ENCODE data around the gene KCNJ12. TPM values are rescaled to one million over a fixed set of nuclear protein-coding genes. Genes with fewer than 3 reads are reported as not detected.

Gene KCNJ12
- total RNA-seq, 1 experiment from 2014 or later = 2.3 TPM

- no peak for TF ChIP-seq ARID4B (CRISPR knock-in tag; IDR thresholded peaks at IDR 0.05; ENCODE audit: borderline replicate concordance)
- TF ChIP-seq USF1 (CRISPR knock-in tag; IDR thresholded peaks at IDR 0.05) = no peak
Observed at GRCh38 chr17:21351366-21352065, 24.6 kb upstream of the KCNJ12 start (continued).

- Mint-ChIP-seq H3K9me3 (peaks cover 5% of the 10 kb centered on the region), H3K4me1 (no peaks in the 10 kb centered on the region), H3K27me3 (ENCODE audit: low read depth) (no peaks in the 10 kb centered on the region; the same call in 1 of the 2 replicates), H3K4me3 (no peak overlapping the region), H3K27ac (no peak overlapping the region), H3K36me3 (no peaks in the 10 kb centered on the region)
- ChIA-PET CTCF (no interaction called here), POLR2A (no interaction called here)
- DNase-seq (ENCODE audit: low spot score) (no peak), ATAC-seq (no peak)
- no peak for TF ChIP-seq NR1H2 (CRISPR knock-in tag; IDR thresholded peaks at IDR 0.05)
- TF ChIP-seq PREB (CRISPR knock-in tag; IDR thresholded peaks at IDR 0.05; ENCODE audit: borderline replicate concordance) = no peak
- no peak for TF ChIP-seq ZNF232 (CRISPR knock-in tag; IDR thresholded peaks at IDR 0.05)
- TF ChIP-seq ATF3 (CRISPR knock-in tag; conservative IDR thresholded peaks at IDR 0.05) = no peak
- TF ChIP-seq ZNF512 (CRISPR knock-in tag; IDR thresholded peaks at IDR 0.05; ENCODE audit: borderline replicate concordance) = no peak
- TF ChIP-seq RORB (CRISPR knock-in tag; IDR thresholded peaks at IDR 0.05) = no peak
- TF ChIP-seq ZNF671 (CRISPR knock-in tag; IDR thresholded peaks at IDR 0.05) = no peak
- TF ChIP-seq ELF4 (CRISPR knock-in tag; IDR thresholded peaks at IDR 0.05; ENCODE audit: low read depth) = no peak
- no peak for TF ChIP-seq HMGXB4 (CRISPR knock-in tag; IDR thresholded peaks at IDR 0.05)
- TF ChIP-seq ZMAT4 (CRISPR knock-in tag; IDR thresholded peaks at IDR 0.05) = no peak
- TF ChIP-seq TP53 (CRISPR knock-in tag; IDR thresholded peaks at IDR 0.05) = no peak
- no peak for TF ChIP-seq IRF1 (CRISPR knock-in tag; IDR thresholded peaks at IDR 0.05)
- TF ChIP-seq AR (CRISPR knock-in tag; IDR thresholded peaks at IDR 0.05) = no peak
- no peak for TF ChIP-seq ZNF121 (CRISPR knock-in tag; IDR thresholded peaks at IDR 0.05)
- TF ChIP-seq RELA (CRISPR knock-in tag; IDR thresholded peaks at IDR 0.05; ENCODE audit: borderline replicate concordance) = no peak
- TF ChIP-seq CREM (CRISPR knock-in tag; IDR thresholded peaks at IDR 0.05) = no peak
Observed at GRCh38 chr17:21352221-21352980, 23.8 kb upstream of the KCNJ12 start.
